Measurements from ENCODE around the gene TEX44. TPM values are rescaled to one million over a fixed set of nuclear protein-coding genes. Genes with fewer than 3 reads are reported as not detected.

Gene TEX44
- total RNA-seq, 1 donor from 2014 or later: not detected

GRCh38 chr2:231604685-231605606 lies 12.3 kb downstream of the TEX44 start:
- peak; percentile 77 for DNase-seq (ENCODE audit: extremely low read depth, low read depth, low spot score)

GRCh38 chr2:231605607-231606091 lies 13.0 kb downstream of the TEX44 start:
- DNase-seq (ENCODE audit: extremely low read depth, low read depth, low spot score): no peak

GRCh38 chr2:231606941-231607340 lies 14.3 kb downstream of the TEX44 start:
- no peak for DNase-seq (ENCODE audit: extremely low read depth, low read depth, low spot score)

GRCh38 chr2:231611273-231612108 lies 18.8 kb downstream of the TEX44 start:
- no peak for DNase-seq (ENCODE audit: extremely low read depth, low read depth, low spot score)

GRCh38 chr2:231612109-231612455 lies 19.4 kb downstream of the TEX44 start:
- no peak for DNase-seq (ENCODE audit: extremely low read depth, low read depth, low spot score)

GRCh38 chr2:231612456-231613330 lies 20.0 kb downstream of the TEX44 start:
- peak; percentile 69 for DNase-seq (ENCODE audit: extremely low read depth, low read depth, low spot score)

GRCh38 chr2:231613331-231613662 lies 20.6 kb downstream of the TEX44 start:
- DNase-seq (ENCODE audit: extremely low read depth, low read depth, low spot score): no peak

GRCh38 chr2:231613663-231614558 lies 21.2 kb downstream of the TEX44 start:
- DNase-seq (ENCODE audit: extremely low read depth, low read depth, low spot score): no peak

- no peak for DNase-seq (ENCODE audit: extremely low read depth, low read depth, low spot score)
These were observed 21.9 kb downstream of the TEX44 start for GRCh38 chr2:231614559-231615057.

- no peak for DNase-seq (ENCODE audit: extremely low read depth, low read depth, low spot score)
These were observed 22.5 kb downstream of the TEX44 start for GRCh38 chr2:231615058-231615671.

- DNase-seq (ENCODE audit: extremely low read depth, low read depth, low spot score): no peak
These were observed 23.6 kb downstream of the TEX44 start for GRCh38 chr2:231616296-231616695.

GRCh38 chr2:231617059-231617926 lies 24.6 kb downstream of the TEX44 start:
- no peak for DNase-seq (ENCODE audit: extremely low read depth, low read depth, low spot score)

- no peak for DNase-seq (ENCODE audit: extremely low read depth, low read depth, low spot score)
These were observed 28.6 kb downstream of the TEX44 start for GRCh38 chr2:231621051-231621879.

- DNase-seq (ENCODE audit: extremely low read depth, low read depth, low spot score): no peak
These were observed 30.3 kb downstream of the TEX44 start for GRCh38 chr2:231622963-231623362.

- no peak for DNase-seq (ENCODE audit: extremely low read depth, low read depth, low spot score)
These were observed 33.8 kb downstream of the TEX44 start for GRCh38 chr2:231626449-231626848.

- no peak for DNase-seq (ENCODE audit: extremely low read depth, low read depth, low spot score)
These were observed 34.9 kb downstream of the TEX44 start for GRCh38 chr2:231627384-231628120.

Data from glomerular endothelial cell (primary cell).